Endothelial cell of umbilical vein (primary cell): ENCODE data around the gene AKT2. TPM values are rescaled to one million over a fixed set of nuclear protein-coding genes. Genes with fewer than 3 reads are reported as not detected.

Source experiments
- BruUV-seq: library from RNA; stranded (reverse); fragments of 400-500 nt; replicated peaks from 2 replicates; lab custom pipeline; 2021; lab: Mats Ljungman, UMichigan
- CTCF ChIA-PET: fragments of 300-600, 350-600 bp; sonication (Branson Sonifier 250); formaldehyde crosslinking; loops from one replicate; lab custom pipeline; 2021; ENCODE audit warnings: antibody characterized with exemption, inconsistent platforms; lab: Charles Lee
- POLR2A ChIA-PET: fragments of 300-600, 350-600 bp; sonication (Branson Sonifier 250); formaldehyde crosslinking; loops from one replicate; lab custom pipeline; 2021; ENCODE audit warnings: antibody characterized with exemption, inconsistent platforms; lab: Charles Lee
- DNase-seq: peaks from one replicate; pipeline ENCODE4 v3.0.0-alpha.2; 2011; ENCODE audit warnings: low read depth, low spot score
- FAIRE-seq: peaks from 2 replicates; lab custom pipeline; 2011; peaks lifted over from hg19 to GRCh38; lab: Jason Lieb, UNC
- H2AFZ ChIP-seq: 2 replicates; pipeline ENCODE4 v1.6.0; 2012; ENCODE audit warnings: low read depth, low read length, control low read depth, inconsistent platforms
- H3K27ac ChIP-seq: 2 replicates; pipeline ENCODE4 v1.5.1; 2011; ENCODE audit warnings: low read depth, mild to moderate bottlenecking, control low read depth, low read length, moderate library complexity; ENCODE audit not compliant: insufficient read depth
- H3K27me3 ChIP-seq, 2 experiments: 2 replicates each; pipeline versions ENCODE4 v1.6.0 to v1.6.1; 2011; ENCODE audit warnings: low read length in 2 of 2, mixed read lengths in 1 of 2; ENCODE audit not compliant: control insufficient read depth in 2 of 2, insufficient read depth in 2 of 2
- H3K36me3 ChIP-seq, 2 experiments: 2 replicates in 1 of 2; 3 replicates in 1 of 2; pipeline ENCODE4 v1.5.1; 2011; ENCODE audit warnings: low read length in 2 of 2, mild to moderate bottlenecking in 1 of 2, moderate library complexity in 1 of 2; ENCODE audit not compliant: control insufficient read depth in 2 of 2, insufficient read depth in 2 of 2; ENCODE audit errors: extremely low read depth in 1 of 2
- H3K4me1 ChIP-seq: 3 replicates; pipeline ENCODE4 v1.5.1; 2011; ENCODE audit warnings: mild to moderate bottlenecking, low read length; ENCODE audit not compliant: control insufficient read depth, insufficient read depth; ENCODE audit errors: extremely low read depth
- H3K4me2 ChIP-seq: 2 replicates; pipeline ENCODE4 v1.6.1; 2011; ENCODE audit warnings: low read length, control low read depth, mixed read lengths; ENCODE audit not compliant: insufficient read depth
- H3K4me3 ChIP-seq, 3 experiments: fragments of 200-600 bp in 1 of 3; sonication (generic), shearing (Covaris generic) in 1 of 3; replicated peaks in 1 of 3; 2 replicates each; pipeline ENCODE4 v1.5.1; 2011 to 2016; ENCODE audit warnings: control low read depth in 3 of 3, low read length in 3 of 3, mild to moderate bottlenecking in 2 of 3, inconsistent platforms in 1 of 3, low read depth in 1 of 3, moderate library complexity in 1 of 3; ENCODE audit not compliant: insufficient read depth in 1 of 3
- H3K79me2 ChIP-seq: 2 replicates; pipeline ENCODE4 v1.6.0; 2012; ENCODE audit warnings: low read length, inconsistent platforms; ENCODE audit not compliant: control insufficient read depth, insufficient read depth
- H3K9ac ChIP-seq: replicated peaks from 2 replicates; pipeline ENCODE3; 2011; ENCODE audit warnings: low read length, control low read depth; ENCODE audit not compliant: insufficient read depth; ENCODE audit errors: extremely low read depth
- H3K9me1 ChIP-seq: replicated peaks from 3 replicates; pipeline ENCODE4 v1.6.0; 2011; ENCODE audit warnings: mild to moderate bottlenecking, low read length; ENCODE audit not compliant: control insufficient read depth, insufficient read depth; ENCODE audit errors: extremely low read depth
- H3K9me3 ChIP-seq: replicated peaks from 2 replicates; pipeline ENCODE4 v1.5.1; 2012; ENCODE audit warnings: low read length, inconsistent platforms; ENCODE audit not compliant: control insufficient read depth, insufficient read depth
- H4K20me1 ChIP-seq: replicated peaks from 2 replicates; pipeline ENCODE3; 2011; ENCODE audit warnings: mild to moderate bottlenecking, low read length; ENCODE audit not compliant: control insufficient read depth, insufficient read depth; ENCODE audit errors: extremely low read depth
- EZH2 ChIP-seq: IDR thresholded peaks from 2 replicates; pipeline ENCODE4 v1.6.1; 2012; ENCODE audit warnings: borderline replicate concordance, low read depth, mild to moderate bottlenecking, moderate library complexity, low read length, inconsistent platforms; ENCODE audit not compliant: severe bottlenecking
- FOS ChIP-seq: IDR thresholded peaks from 2 replicates; pipeline ENCODE4 v1.6.1; 2011; ENCODE audit warnings: mild to moderate bottlenecking, low read length, moderate library complexity, borderline replicate concordance; ENCODE audit not compliant: insufficient read depth
- GATA2 ChIP-seq: IDR thresholded peaks from 2 replicates; pipeline ENCODE4 v1.7.0; 2011; ENCODE audit warnings: low read depth, mild to moderate bottlenecking, moderate library complexity, mixed read lengths, low read length; ENCODE audit not compliant: insufficient read length, insufficient read depth
- MYC ChIP-seq: IDR thresholded peaks from one replicate; pipeline ENCODE4 v1.6.1; 2011; ENCODE audit warnings: mild to moderate bottlenecking, low read depth, low read length
- POLR2A ChIP-seq: IDR thresholded peaks from 2 replicates; pipeline ENCODE4 v1.6.1; 2012; ENCODE audit warnings: low read depth, mild to moderate bottlenecking, control low read depth, low read length
- dilution Hi-C: fragments of 300-500 bp; cut with MboI; formaldehyde crosslinking; loops from one replicate; pipeline ENCODE4 v1.15.0; 2019; ENCODE audit warnings: low sequenced_read_pairs; ENCODE audit not compliant: extremely low pct_ligation_motif_present
- intact Hi-C: fragments of 100-400 bp; cut with micrococcal nuclease; formaldehyde crosslinking; loops from one replicate; pipeline ENCODE4 v1.10.0; 2022
- polyA plus RNA-seq, 4 experiments: library from polyadenylated mRNA; depleted of rRNA in 3 of 4; stranded (reverse) in 3 of 4; unstranded in 1 of 4; fragments of >200 nt; gene quantifications; 2 replicates each; pipeline versions ENCODE4 v1.2.1 to v1.2.3, GENCODE V29; 2011 to 2012; ENCODE audit warnings: missing spikeins in 1 of 4
- total RNA-seq: library from RNA; stranded (reverse); gene quantifications from 2 replicates; pipeline ENCODE4 v1.2.3, GENCODE V29; 2021

AKT2 gene
- total and polyA plus RNA-seq, 2 donors (not counting 3 experiments of a cell fraction or from before 2014, with no cell fraction given) = 65.2 to 69.8 TPM

- H3K27ac ChIP-seq = no peak overlapping the region
- no peak overlapping the region for H3K4me3 ChIP-seq
- FAIRE-seq (no peak), DNase-seq (no peak)
- BruUV-seq = no TSS peak
- ChIA-PET CTCF (interaction anchor here (2.4 kb wide), 1 partner anchor 8 kb away, joined by 10 read pairs; no protein-coding TSS in a partner anchor), POLR2A (no interaction called here)
- no peaks in the 10 kb centered on the region for H3K27me3 ChIP-seq
- H2AFZ ChIP-seq = no peak overlapping the region
- H4K20me1 ChIP-seq = no peaks in the 10 kb centered on the region
- no peaks in the 10 kb centered on the region for H3K4me1 ChIP-seq
- H3K36me3 ChIP-seq = no peaks in the 10 kb centered on the region
- no peaks in the 10 kb centered on the region for H3K9me1 ChIP-seq
- no peak overlapping the region for H3K4me2 ChIP-seq
- intact Hi-C loops = no loop called here
- H3K9ac ChIP-seq = no peak overlapping the region
- H3K79me2 ChIP-seq = no peaks in the 10 kb centered on the region
- dilution Hi-C loops = no loop called here
- H3K9me3 ChIP-seq = no peaks in the 10 kb centered on the region
- no peak for TF ChIP-seq EZH2
- TF ChIP-seq GATA2 = no peak
Measured at GRCh38 chr19:40313229-40313983, 28.3 kb upstream of the AKT2 start.

GRCh38 chr19:40312533-40312932 is 27.4 kb upstream of the AKT2 start:
- no peaks in the 10 kb centered on the region for H3K4me1 ChIP-seq
- POLR2A ChIA-PET = no interaction called here
- no peak overlapping the region for H3K4me3 ChIP-seq
- H3K9me3 ChIP-seq = no peaks in the 10 kb centered on the region
- dilution Hi-C loops (no loop called here), intact Hi-C loops (no loop called here)
- no peak for FAIRE-seq
- no peak overlapping the region for H3K27ac ChIP-seq
- BruUV-seq = no TSS peak
- no peaks in the 10 kb centered on the region for H3K9me1 ChIP-seq
- no peaks in the 10 kb centered on the region for H4K20me1 ChIP-seq
- CTCF ChIA-PET = no interaction called here
- TF ChIP-seq POLR2A = no peak
- TF ChIP-seq FOS = no peak
- no peak for TF ChIP-seq MYC
- H3K4me2 ChIP-seq = no peak overlapping the region
- no peak overlapping the region for H3K9ac ChIP-seq
- H3K36me3 ChIP-seq = no peaks in the 10 kb centered on the region
- H2AFZ ChIP-seq = no peak overlapping the region
- H3K27me3 ChIP-seq = no peaks in the 10 kb centered on the region
- no peak for DNase-seq
- H3K79me2 ChIP-seq = no peaks in the 10 kb centered on the region
